NOMO-1 treated with dmso at 0.1 percent for 144 hours (cell line): ENCODE results near the gene ZNF117.
"Not testable (repeated sequence)": the region's sequence is repeated elsewhere in the genome, so short reads cannot be mapped to it uniquely, and the experiment has no call there.

ENCODE experiments used
- DNase-seq: peaks from one replicate; lab custom pipeline; 2025; ENCODE audit not compliant: unreplicated experiment; lab: John Stamatoyannopoulos, UW

Gene ZNF117

DNA sequence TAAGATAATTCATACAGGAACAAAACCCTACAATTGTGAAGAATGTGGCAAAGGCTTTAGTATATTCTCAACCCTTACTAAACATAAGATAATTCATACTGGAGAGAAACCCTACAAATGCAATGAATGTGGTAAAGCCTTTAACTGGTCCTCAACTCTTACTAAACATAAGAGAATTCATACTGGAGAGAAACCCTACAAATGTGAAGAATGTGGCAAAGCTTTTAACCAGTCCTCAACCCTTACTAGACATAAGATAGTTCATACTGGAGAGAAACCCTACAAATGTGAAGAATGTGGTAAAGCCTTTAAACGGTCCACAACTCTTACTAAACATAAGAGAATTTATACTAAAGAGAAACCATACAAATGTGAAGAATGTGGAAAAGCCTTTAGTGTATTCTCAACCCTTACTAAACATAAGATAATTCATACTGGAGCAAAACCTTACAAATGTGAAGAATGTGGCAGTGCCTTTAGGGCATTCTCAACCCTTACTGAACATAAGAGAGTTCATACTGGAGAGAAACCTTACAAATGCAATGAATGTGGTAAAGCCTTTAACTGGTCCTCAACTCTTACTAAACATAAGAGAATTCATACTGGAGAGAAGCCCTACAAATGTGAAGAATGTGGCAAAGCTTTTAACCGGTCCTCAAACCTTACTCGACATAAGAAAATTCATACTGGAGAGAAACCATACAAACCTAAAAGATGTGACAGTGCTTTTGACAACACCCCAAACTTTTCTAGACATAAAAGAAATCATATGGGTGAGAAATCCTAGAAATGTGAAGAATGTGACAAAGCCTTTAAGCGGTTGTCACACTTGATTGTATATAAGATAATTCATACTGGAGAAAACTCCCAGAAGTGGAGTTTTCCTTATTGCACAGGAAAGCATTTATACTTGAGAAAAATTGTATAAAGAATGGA lies 62.3 kb downstream of the ZNF117 start:
- not testable (repeated sequence) for DNase-seq
